NOMO-1 (cell line): ENCODE results near the gene HUWE1.

Experiments
- DNase-seq, 2 experiments: peaks; one replicate each; lab custom pipeline; 2025; ENCODE audit not compliant: unreplicated experiment in 2 of 2; lab: John Stamatoyannopoulos, UW

Gene HUWE1

DNA sequence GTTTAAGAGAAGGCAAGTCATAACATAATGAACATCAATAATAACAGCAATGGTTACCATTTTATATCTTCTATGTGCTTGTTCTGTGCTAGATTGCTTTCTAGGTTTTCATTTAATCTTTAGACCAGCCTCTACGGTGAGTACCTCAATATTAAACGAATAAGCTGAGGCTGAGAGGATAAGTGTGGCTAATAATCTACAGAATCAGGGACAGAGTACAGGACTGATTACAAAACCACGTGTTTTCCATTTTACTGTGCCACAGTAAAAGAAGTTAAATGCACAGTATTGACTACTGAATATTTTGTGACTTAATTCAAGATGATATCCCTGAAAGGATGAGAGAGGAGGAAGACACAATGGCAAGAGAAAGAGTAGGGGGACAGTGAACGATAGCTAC is 56.3 kb downstream of the HUWE1 start:
- DNase-seq, result no peak

DNA sequence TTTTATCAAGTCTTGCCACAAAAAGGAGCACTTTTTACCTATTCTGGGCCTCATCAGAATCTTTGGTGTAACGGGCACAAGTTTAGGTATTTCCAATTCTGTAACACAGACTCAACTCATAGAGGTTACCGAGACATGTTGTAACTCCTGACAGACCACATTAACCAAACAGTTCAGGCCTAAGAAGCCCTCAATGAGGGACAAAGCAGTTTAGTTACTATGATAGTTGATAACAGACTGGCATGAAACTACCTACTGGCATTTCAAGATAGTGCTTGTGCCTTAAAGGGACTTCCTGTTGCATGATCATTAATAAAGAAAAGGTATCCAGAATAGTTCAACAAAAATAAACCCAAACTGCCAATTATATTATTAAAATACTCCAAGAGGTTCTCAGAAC is 64.1 kb downstream of the HUWE1 start:
- DNase-seq, result no peak

- no peak for DNase-seq
These were observed 65.0 kb downstream of the HUWE1 start for GRCh38 chrX:53621418-53621986.

DNA sequence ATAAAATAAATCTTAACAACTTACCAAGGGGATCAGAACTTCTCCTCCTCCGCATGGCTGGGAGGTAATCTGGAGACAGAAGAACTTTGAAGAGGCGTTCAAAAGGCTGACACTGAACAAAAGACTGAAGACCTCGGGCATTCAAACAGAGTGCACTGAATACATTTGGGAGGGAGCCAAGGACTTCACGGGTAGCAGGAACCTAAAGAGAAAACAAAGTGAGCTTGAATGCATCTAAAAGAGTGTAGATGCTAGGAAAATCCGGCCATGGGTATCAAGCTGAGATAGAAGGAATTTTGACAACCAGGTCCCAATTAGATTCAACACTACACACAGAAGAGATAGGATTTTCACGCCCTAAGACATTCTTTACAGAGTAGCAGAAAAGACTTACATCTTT is 69.6 kb downstream of the HUWE1 start:
- DNase-seq, result no peak

- no peak for DNase-seq
These were observed 80.1 kb downstream of the HUWE1 start for GRCh38 chrX:53606456-53606855.

DNA sequence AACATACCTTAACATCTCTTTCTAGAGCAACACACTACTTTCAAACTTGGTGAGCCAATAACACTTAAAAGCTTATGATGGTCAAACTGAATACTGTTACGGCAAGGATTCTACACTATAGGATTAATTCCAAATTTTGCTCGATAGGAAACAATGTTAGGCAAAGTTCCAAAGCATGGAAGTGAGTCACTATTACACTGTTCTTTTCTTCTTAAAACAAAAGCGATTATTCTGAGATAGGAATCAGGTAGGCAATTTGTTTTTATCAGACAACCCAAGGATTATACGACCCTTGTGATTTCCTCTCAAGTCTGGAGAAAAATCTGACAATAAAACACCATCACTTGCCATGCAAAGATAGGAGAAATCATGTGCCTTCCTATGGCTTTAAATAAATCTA is 81.5 kb downstream of the HUWE1 start:
- no peak for DNase-seq

DNA sequence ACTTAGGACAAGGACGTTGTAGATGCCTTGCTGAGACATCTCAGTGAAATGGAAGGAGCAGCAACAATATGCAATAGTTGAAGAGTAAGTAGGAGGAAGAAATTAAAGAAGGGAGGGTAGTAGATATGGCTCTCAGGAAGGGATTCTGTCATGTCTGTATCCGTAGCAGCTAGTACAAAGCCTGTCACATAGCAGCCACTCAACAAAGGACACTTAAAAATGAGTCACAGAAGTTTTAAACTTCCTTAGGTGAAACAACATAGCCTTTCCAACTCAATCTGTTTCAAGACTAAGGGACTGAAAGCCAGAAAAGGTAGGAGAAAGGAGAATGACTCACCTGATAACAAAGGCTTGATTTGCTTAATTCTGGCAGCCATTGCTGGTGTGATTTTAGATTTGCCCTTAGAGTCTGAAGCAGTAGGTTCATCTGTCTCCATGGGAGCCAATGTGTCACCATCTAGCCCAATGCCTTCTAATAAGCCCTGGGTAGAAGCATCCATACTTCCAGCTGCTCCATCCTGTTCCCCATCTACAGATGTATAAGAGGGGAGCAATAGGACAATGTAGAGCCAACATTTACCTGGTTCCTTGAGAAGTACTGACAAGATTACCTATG is 86.6 kb downstream of the HUWE1 start:
- no peak for DNase-seq

- DNase-seq, result no peak
These were observed 88.3 kb downstream of the HUWE1 start for GRCh38 chrX:53598169-53598568.

DNA sequence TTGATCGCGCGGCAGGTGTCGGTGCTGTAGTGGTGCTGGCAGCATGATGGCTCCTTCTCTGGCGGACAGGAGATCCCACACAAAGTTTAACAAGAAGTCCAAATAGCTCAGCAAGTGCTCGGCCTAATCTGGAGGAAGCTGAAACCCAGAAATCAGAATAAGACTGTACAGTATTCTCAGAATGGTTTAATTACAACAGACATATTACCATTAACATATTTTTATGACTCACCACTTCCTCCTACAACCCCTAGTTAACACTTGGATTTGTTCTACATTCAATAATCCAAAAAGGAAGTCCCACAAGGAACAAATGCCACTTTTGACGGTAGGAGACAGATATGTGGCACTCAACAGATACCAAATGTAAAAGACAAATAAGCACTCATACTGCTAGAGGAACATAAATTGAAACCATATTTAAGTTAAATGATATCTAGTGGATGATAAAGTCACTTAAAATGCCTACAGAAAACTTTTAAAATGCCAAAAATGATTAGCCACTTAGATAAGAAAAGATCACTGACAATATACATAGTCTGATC is 91.2 kb downstream of the HUWE1 start:
- DNase-seq, result peak; percentile 0 to 39

DNA sequence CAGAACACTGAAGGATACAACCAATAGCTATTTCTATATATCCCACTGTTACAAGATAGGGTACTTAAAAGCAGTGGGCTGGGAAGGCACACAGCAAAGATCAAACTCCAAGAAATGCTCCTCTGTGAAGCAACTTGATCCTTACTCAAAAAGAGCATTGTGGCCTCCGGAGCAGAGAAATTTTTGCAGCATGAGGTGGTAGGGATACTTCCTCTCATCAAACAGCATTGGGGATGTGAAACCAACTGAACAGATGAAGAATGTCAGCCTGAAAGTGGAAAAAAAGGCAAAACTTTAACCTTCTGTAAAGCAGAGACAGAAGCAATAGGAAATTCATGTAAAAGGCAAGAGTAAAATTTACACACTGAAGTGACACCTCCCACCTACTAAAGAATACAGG is 92.2 kb downstream of the HUWE1 start:
- peak; percentile 44 to 78 for DNase-seq

DNA sequence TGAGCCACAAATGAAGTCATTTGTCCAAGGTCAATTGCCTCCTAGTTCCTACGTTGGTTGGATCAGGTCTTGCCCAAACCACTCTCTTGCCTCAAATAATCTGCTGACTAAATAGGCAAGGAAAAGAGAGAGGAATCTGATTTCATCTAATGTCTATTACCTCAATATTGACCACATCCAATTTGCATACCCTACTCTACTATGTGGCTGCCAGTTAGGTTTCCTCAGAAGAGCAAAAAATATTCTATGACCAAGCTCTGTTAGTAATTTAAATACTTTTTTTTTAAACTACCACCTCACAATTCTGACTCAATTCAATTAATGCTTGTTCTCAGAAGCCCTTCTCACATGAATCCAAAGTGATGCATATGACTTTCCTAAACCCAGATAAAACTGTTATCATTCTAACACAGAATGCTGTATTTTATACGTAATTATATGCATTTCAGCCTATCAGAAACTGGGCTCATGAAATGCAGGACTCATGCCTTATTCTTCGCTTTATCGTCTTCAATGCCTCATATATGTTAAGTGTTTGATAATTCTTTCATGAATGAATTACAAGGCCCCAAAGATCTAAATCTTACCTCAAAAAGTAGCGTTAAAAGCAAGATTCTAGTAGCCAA is 98.6 kb downstream of the HUWE1 start:
- no peak for DNase-seq

- no peak for DNase-seq
These were observed 101.6 kb downstream of the HUWE1 start for GRCh38 chrX:53584891-53585290.

- no peak for DNase-seq
These were observed 102.9 kb downstream of the HUWE1 start for GRCh38 chrX:53583571-53583970.

- no peak for DNase-seq
These were observed 105.6 kb downstream of the HUWE1 start for GRCh38 chrX:53580742-53581504.

GRCh38 chrX:53571494-53571893 is 115.0 kb downstream of the HUWE1 start:
- no peak for DNase-seq

- no peak for DNase-seq
These were observed 123.2 kb downstream of the HUWE1 start for GRCh38 chrX:53563324-53563723.

DNA sequence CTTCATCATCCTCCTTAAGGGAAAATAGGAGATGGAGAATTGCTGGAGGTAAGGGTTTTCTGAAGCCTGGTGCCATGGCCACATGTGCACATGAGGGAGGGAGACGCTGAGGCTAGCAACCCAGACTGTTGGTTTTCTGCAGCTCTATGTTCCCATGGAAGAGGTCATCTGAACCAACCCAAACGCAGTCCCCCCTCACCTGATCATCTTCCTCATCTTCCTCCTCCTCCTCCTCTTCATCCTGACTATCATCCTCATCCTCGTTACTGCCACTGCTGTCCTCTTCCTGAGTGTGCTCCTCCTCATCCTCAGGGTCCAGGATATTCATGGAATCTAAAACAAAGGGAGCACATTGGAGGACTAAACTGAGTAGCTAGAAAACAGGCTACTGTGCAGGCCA is 124.6 kb downstream of the HUWE1 start:
- DNase-seq, result no peak

- DNase-seq, result no peak
These were observed 127.9 kb downstream of the HUWE1 start for GRCh38 chrX:53558646-53559045.

GRCh38 chrX:53556868-53557267 is 129.7 kb downstream of the HUWE1 start:
- no peak for DNase-seq

DNA sequence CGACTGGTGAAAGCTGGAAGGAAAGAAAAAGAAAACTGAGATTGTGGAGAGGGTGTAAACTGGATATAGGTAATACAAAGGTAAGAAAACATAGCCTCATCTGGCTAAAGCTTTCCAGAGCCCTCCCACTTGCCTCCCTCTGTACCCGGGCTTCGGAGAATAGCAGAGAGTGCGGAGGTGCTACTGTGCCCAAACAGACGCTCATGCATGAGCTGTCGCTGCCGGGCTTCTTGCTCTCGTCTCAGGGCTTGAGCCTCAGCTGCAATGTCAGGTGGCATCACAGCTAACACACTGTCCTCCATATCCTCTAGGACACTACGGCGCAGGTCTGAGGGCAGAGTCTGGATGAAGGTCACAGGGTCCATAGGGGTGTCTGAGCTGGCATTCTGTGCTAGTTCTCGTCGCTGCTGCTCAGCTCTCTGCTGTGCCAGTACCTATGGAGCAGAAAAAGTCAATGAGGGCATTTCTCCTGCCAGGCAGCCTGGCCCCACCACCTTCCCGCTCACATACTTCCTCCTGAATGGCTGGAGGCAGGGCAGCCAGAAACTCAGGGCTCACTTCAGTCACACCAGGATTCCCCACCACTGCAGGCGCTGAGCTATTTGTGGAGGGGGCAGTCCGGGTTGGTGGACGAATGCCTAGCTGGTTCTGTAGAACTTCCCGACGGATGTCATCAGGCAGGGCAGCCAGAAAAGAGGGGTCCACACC is 135.6 kb downstream of the HUWE1 start:
- DNase-seq, result no peak

DNA sequence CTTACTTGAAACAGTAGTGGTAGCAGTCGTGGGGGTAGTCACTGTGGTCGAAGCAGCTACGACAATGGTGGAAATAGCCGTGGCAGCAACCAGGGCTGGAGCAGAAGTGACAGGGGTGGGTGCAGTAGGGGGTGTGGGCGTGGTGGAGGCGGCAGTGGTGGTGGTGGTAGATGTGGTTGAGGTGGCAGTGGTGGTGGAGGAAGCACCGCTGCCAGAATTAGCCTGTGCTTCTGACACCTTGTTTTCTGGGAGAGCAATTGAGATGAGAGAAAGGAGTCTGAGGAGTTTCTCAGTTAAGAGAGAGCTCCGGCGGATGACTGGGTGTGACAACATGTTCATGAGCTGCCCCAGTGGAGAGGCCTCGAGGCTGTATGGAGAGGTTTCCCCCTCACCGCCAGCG is 138.9 kb downstream of the HUWE1 start:
- no peak for DNase-seq
